CD4-positive, alpha-beta T cell (primary cell): Measurements from ENCODE around the gene DPPA5. TPM values are rescaled to one million over a fixed set of nuclear protein-coding genes. Genes with fewer than 3 reads are reported as not detected.

ENCODE experiments used
- ATAC-seq: fragments of 200-7000 bp; cut with Tn5 transposase; one replicate; pipeline ENCODE4 v1.10.0; 2022; ENCODE audit warnings: mild to moderate bottlenecking; ENCODE audit not compliant: poor library complexity
- CTCF ChIA-PET: fragments of 350-600 bp; sonication (Branson Sonifier 250); formaldehyde crosslinking; loops from one replicate; lab custom pipeline; 2021; ENCODE audit warnings: antibody characterized with exemption, inconsistent platforms; lab: Charles Lee
- POLR2A ChIA-PET: fragments of 350-600 bp; sonication (Branson Sonifier 250); formaldehyde crosslinking; loops from one replicate; lab custom pipeline; 2021; ENCODE audit warnings: antibody characterized with exemption, inconsistent platforms; lab: Charles Lee
- DNase-seq, 14 experiments: peaks; one replicate each; pipeline ENCODE4 v3.0.0-alpha.2; 2013 to 2020; ENCODE audit warnings: mixed read lengths in 2 of 14
- H3K27ac ChIP-seq, 2 donors: one replicate each; pipeline versions ENCODE4 v1.5.1 to v1.7.0; 2013; ENCODE audit warnings: low read length in 2 of 2, low read depth in 1 of 2, mild to moderate bottlenecking in 1 of 2
- H3K27me3 ChIP-seq, 2 experiments: 1 replicate in 1 of 2; 2 replicates in 1 of 2; pipeline versions ENCODE4 v1.6.1 to v1.7.0; 2013; ENCODE audit warnings: low read length in 2 of 2, control low read depth in 1 of 2, mild to moderate bottlenecking in 1 of 2, moderate library complexity in 1 of 2; ENCODE audit not compliant: insufficient read depth in 2 of 2, control insufficient read depth in 1 of 2
- H3K36me3 ChIP-seq: one replicate; pipeline ENCODE4 v1.6.1; 2013; ENCODE audit warnings: low read length, control low read depth; ENCODE audit not compliant: insufficient read depth
- H3K4me1 ChIP-seq: one replicate; pipeline ENCODE4 v1.6.1; 2013; ENCODE audit warnings: low read length, control low read depth; ENCODE audit not compliant: insufficient read depth
- H3K4me3 ChIP-seq: one replicate; pipeline ENCODE4 v1.5.1; 2013; ENCODE audit warnings: mild to moderate bottlenecking, low read length, moderate library complexity
- H3K9me3 ChIP-seq, 2 experiments: 1 replicate in 1 of 2; 2 replicates in 1 of 2; pipeline versions ENCODE4 v1.6.1 to v1.7.0; 2013; ENCODE audit warnings: low read length in 2 of 2, mild to moderate bottlenecking in 2 of 2, control low read depth in 1 of 2, moderate library complexity in 1 of 2; ENCODE audit not compliant: control insufficient read depth in 1 of 2, insufficient read depth in 1 of 2
- H3K27ac Mint-ChIP-seq: one replicate; pipeline ENCODE4 v1.8.0; 2020; ENCODE audit warnings: mixed read lengths
- H3K27me3 Mint-ChIP-seq: one replicate; pipeline ENCODE4 v1.8.0; 2021; ENCODE audit warnings: mixed read lengths
- H3K36me3 Mint-ChIP-seq: one replicate; pipeline ENCODE4 v1.8.0; 2021; ENCODE audit warnings: low read depth, mixed read lengths
- H3K4me1 Mint-ChIP-seq: one replicate; pipeline ENCODE4 v1.8.0; 2021; ENCODE audit warnings: low read depth, mixed read lengths
- H3K4me3 Mint-ChIP-seq: one replicate; pipeline ENCODE4 v1.8.0; 2020; ENCODE audit warnings: mild to moderate bottlenecking, mixed read lengths
- H3K9me3 Mint-ChIP-seq: one replicate; pipeline ENCODE4 v1.8.0; 2020; ENCODE audit warnings: mixed read lengths
- intact Hi-C, 2 experiments: fragments of 100-400 bp; cut with DNase I in 1 of 2; cut with micrococcal nuclease in 1 of 2; formaldehyde crosslinking; loops; one replicate each; pipeline versions ENCODE4 v1.15.1 to v1.9.0; 2023 to 2025; cut with DNase I, micrococcal nuclease
- polyA plus RNA-seq, 2 donors: library from polyadenylated mRNA; unstranded; fragments of 120-200 nt; gene quantifications; one replicate each; pipeline ENCODE4 v1.2.1, GENCODE V29; 2013
- total RNA-seq, 174 experiments: library from RNA in 2 of 174; stranded (reverse) in 2 of 174; gene quantifications; one replicate each; pipeline ENCODE4 v1.2.3 and lab custom pipeline; 2021 to 2026
- TF ChIP-seq, protein P1 (sequence below): fragments of 200-600 bp; IDR thresholded peaks from one replicate; pipeline ENCODE4 v1.8.0; 2022; ENCODE audit warnings: antibody characterized with exemption, mild to moderate bottlenecking

Gene DPPA5, protein sequence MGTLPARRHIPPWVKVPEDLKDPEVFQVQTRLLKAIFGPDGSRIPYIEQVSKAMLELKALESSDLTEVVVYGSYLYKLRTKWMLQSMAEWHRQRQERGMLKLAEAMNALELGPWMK
- total RNA-seq, result not detected
- polyA plus RNA-seq (2013, experiment 1 of 2), result not detected
- polyA plus RNA-seq (2013, experiment 2 of 2), result not detected
- 0 to 0.07 (median 0) reads per million in 172 experiments for total RNA-seq (lab: John Stamatoyannopoulos, UW)

DNA sequence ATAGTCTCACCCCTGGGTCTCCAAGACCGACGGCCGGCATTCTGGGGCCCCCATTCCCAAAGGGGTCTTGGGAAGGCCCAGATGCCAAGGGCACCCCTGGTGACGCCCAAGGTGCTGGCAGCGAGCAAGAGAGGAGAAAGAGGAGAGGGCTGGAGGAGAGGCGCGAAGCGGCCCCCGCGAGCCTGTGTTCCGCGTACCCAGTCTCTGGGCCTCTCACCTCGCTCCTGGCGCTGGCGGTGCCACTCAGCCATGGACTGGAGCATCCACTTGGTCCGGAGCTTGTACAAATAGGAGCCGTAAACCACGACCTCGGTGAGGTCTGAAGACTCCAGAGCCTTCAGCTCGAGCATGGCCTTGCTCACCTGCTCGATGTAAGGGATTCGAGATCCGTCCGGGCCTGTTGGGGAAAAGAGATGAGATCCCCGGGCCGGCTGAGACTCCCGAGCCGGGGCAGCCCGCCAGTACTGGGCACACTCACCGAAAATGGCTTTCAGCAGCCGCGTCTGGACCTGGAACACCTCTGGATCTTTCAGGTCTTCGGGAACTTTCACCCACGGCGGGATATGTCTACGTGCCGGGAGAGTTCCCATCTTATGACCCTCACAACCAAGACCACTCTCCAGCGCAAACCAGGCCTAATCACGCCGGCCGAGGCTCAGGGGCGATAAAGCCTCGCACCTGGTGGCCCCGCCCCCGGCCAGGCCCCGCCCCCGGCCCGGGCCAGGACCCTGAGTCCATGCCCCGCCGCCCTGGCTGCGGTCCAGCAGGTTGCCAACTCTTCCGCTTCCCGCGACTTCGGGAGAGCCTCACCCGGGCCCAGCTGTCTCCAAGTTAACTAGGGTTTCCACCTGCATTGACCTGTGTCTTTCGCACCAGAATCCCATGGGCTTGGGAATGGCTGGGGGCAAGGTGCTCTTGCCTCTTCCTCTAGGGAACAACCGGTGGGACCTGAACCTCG is at the start of gene DPPA5:
Gene DPPA5, minus strand, starts transcription at position 641 of the 958 bp plus-strand sequence. Its CDS starts 51 bp downstream, at position 590.
- ChIA-PET POLR2A (no interaction called here), CTCF (no interaction called here)
- peaks cover 7 to 13% of the 10 kb centered on the region in 2 experiments for H3K27me3 ChIP-seq
- ATAC-seq (no peak), DNase-seq (no peak)
- TF ChIP-seq, protein P1, sequence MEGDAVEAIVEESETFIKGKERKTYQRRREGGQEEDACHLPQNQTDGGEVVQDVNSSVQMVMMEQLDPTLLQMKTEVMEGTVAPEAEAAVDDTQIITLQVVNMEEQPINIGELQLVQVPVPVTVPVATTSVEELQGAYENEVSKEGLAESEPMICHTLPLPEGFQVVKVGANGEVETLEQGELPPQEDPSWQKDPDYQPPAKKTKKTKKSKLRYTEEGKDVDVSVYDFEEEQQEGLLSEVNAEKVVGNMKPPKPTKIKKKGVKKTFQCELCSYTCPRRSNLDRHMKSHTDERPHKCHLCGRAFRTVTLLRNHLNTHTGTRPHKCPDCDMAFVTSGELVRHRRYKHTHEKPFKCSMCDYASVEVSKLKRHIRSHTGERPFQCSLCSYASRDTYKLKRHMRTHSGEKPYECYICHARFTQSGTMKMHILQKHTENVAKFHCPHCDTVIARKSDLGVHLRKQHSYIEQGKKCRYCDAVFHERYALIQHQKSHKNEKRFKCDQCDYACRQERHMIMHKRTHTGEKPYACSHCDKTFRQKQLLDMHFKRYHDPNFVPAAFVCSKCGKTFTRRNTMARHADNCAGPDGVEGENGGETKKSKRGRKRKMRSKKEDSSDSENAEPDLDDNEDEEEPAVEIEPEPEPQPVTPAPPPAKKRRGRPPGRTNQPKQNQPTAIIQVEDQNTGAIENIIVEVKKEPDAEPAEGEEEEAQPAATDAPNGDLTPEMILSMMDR, result no peak
- no peak within 1 kb of the TSS for H3K27ac ChIP-seq
- H3K27ac Mint-ChIP-seq, result no peak within 1 kb of the TSS
- no peak within 1 kb of the TSS for H3K4me3 Mint-ChIP-seq
- peaks cover 0 to 6% of the 10 kb centered on the region in 2 experiments for H3K9me3 ChIP-seq
- H3K4me1 ChIP-seq, result peaks cover 3% of the 10 kb centered on the region
- no peaks in the 10 kb centered on the region for H3K36me3 ChIP-seq
- H3K4me3 ChIP-seq, result no peak within 1 kb of the TSS
- H3K4me1 Mint-ChIP-seq, result no peaks in the 10 kb centered on the region
- H3K27me3 Mint-ChIP-seq, result peaks cover 25% of the 10 kb centered on the region
- no peaks in the 10 kb centered on the region for H3K9me3 Mint-ChIP-seq
- no peaks in the 10 kb centered on the region for H3K36me3 Mint-ChIP-seq
- intact Hi-C loops, result no loop called here

DNA sequence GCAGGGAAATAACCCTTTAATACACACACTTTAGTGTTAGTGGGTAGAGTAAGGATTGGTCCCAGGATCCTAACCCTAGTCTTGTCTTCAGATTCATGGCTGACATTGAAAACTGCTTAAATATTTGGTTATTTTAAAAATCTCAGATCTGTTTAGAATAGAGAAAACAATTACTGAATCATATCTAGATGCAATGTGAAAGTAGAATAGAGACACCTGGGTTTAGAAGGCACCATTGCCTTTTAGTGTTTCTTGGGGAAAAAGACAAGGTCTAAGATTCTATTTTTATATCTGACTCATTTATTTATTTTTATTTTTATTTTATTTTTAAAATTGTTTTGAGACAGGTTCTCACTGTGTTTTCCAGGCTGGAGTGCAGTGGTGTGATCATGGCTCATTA is 46.6 kb upstream of the DPPA5 start:
- no peak overlapping the region for H3K27ac ChIP-seq
- no peaks in the 10 kb centered on the region for H3K36me3 ChIP-seq
- intact Hi-C loops, result no loop called here
- Mint-ChIP-seq H3K4me1 (no peaks in the 10 kb centered on the region), H3K4me3 (no peak overlapping the region), H3K36me3 (peaks cover 4% of the 10 kb centered on the region), H3K27ac (no peak overlapping the region), H3K9me3 (no peaks in the 10 kb centered on the region), H3K27me3 (no peaks in the 10 kb centered on the region)
- ChIA-PET POLR2A (no interaction called here), CTCF (interaction anchor here (0.9 kb wide), 1 partner anchor 10 kb away, joined by 4 read pairs; no protein-coding TSS in a partner anchor)
- no peak for ATAC-seq
- TF ChIP-seq, protein P1, result no peak
- no peaks in the 10 kb centered on the region for H3K27me3 ChIP-seq
- no peaks in the 10 kb centered on the region for H3K4me1 ChIP-seq
- H3K4me3 ChIP-seq, result no peak overlapping the region
- no peaks in the 10 kb centered on the region for H3K9me3 ChIP-seq
- DNase-seq, result no peak

DNA sequence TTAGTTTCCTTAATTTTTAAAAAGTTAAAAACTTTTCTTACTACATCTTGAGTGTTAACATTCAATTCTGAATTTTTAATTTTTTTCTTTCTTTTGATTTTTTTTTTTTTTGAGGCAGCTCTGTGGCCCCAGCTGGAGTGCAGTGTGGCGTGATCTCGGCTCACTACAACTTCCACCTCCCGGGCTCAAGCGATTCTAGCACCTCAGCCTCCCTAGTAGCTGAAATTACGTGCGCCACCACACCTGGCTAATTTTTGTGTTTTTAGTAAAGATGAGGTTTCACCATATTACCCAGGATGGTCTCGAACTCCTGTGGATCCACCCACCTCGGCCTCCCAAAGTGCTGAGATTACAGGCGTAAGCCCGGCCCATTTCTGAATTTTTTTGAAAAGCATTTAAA is 41.8 kb upstream of the DPPA5 start:
- H3K4me1 Mint-ChIP-seq, result peaks cover 20% of the 10 kb centered on the region
- H3K4me1 ChIP-seq, result peaks cover 11% of the 10 kb centered on the region
- intact Hi-C loops, result no loop called here
- ChIA-PET POLR2A (interaction anchor here (1.2 to 2.0 kb wide), 3 partner anchors 56 to 257 kb away, joined by 3 to 16 read pairs (median 12); partner anchors contain the start of genes CGAS and MTO1), CTCF (no interaction called here)
- H3K4me3 Mint-ChIP-seq, result no peak overlapping the region
- H3K9me3 Mint-ChIP-seq, result no peaks in the 10 kb centered on the region
- H3K9me3 ChIP-seq, result peaks cover 0 to 7% of the 10 kb centered on the region in 2 experiments
- no peak overlapping the region for H3K27ac ChIP-seq
- DNase-seq (no peak), ATAC-seq (no peak)
- H3K27me3 ChIP-seq, result no peaks in the 10 kb centered on the region
- H3K27ac Mint-ChIP-seq, result no peak overlapping the region
- H3K4me3 ChIP-seq, result no peak overlapping the region
- H3K36me3 Mint-ChIP-seq, result no peaks in the 10 kb centered on the region
- no peaks in the 10 kb centered on the region for H3K36me3 ChIP-seq
- no peaks in the 10 kb centered on the region for H3K27me3 Mint-ChIP-seq
- TF ChIP-seq, protein P1, result no peak
